ENCODE data around the gene WIPI1.
"Not testable (repeated sequence)": the region's sequence is repeated elsewhere in the genome, so short reads cannot be mapped to it uniquely, and the experiment has no call there.

The WIPI1 gene

DNA sequence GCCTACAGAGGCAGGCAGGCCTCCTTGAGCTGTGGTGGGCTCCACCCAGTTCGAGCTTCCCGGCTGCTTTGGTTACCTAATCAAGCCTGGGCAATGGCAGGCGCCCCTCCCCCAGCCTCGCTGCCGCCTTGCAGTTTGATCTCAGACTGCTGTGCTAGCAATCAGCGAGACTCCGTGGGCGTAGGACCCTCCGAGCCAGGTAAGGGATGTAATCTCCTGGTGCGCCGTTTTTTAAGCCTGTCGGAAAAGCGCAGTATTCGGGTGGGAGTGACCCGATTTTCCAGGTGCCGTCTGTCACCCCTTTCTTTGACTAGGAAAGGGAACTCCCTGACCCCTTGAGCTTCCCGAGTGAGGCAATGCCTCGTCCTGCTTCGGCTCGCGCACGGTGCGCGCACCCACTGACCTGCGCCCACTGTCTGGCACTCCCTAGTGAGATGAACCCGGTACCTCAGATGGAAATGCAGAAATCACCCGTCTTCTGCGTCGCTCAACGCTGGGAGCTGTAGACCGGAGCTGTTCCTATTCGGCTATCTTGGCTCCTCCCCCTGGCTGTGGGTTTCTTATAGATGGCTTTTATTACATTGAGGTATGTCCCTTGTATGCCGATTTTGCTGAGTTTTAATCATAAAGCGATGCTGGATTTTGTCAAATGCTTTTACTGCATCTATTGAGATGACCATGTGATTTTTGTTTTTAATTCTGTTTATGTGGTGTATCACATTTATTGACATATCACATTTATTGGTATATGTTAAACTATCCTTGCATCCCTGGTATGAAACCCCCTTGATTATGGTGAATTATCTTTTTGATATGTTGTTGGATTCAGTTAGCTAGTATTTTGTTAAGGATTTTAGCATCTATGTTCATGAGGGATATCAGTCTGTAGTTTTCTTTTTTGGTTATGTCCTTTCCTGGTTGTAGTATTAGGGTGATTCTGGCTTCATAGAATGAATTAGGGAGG, 43.4 kb downstream of the WIPI1 start:
- peak; percentile 50 for DNase-seq (ENCODE audit: low read depth)

DNA sequence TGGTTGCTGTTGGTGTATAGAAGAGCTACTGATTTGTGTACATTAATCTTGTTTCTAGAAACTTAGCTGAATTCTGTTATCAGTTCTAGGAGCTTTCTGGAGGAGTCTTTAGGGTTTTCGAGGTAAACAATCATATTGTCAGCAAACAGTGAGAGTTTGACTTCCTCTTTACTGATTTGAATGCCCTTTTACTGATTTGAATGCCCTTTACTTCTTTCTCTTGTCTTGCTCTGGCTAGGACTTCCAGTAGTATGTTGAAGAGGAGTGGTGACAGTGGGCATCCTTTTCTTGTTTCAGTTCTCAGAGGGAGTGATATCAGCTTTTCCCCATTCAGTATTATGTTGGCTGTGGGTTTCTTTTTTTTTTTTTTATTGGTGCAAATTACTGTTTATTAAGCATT, 49.6 kb downstream of the WIPI1 start:
- DNase-seq (ENCODE audit: low read depth), result not testable (repeated sequence)

DNA sequence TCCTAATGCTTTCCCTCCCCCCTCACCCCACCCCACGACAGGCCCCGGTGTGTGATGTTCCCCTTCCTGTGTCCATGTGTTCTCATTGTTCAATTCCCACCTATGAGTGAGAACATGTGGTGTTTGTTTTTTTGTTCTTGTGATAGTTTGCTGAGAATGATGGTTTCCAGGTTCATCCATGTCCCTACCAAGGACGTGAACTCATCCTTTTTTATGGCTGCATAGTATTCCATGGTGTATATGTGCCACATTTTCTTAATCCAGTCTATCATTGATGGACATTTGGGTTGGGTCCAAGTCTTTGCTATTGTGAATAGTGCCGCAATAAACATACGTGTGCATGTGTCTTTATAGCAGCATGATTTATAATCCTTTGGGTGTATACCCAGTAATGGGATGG, 53.5 kb downstream of the WIPI1 start:
- not testable (repeated sequence) for DNase-seq (ENCODE audit: low read depth)

DNA sequence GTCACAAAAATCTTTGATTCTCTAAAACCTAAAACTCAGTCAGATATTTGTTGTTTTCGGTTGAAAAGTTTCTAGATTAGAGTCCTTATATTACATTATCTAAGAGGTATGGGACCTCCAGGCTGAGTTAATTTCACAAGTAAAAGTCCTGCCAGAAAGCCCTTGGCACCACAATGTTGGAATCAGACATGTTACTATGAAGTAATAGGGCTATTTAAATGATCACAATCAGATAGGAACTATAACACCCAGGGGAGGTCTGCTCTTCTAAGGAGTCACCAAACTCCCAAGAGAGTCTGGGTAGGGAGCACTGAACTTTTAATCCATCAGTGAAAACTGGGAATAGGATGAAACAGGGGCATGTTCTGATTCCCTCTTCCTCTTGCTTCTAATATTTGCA, 54.2 kb downstream of the WIPI1 start:
- DNase-seq (ENCODE audit: low read depth), result no peak

DNA sequence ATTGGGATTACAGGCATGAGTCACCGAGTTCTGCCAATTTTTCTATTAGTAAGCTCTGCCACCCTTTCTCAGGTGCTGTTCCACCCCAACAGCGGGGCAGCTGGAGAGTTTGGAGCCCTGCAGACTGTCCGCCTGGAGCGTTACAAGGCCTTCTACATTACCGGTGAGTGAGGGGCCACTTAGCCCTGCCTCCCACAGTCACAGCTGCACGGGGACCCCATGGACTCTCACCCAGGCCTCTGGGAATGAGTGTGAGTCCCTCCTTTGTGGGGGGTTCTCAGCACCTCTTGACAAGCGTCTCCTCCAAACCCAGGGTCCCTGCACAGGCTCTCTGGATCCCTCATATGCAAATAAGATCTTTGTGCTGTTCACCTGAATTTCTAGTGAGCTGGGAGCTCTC, 56.0 kb downstream of the WIPI1 start:
- DNase-seq (ENCODE audit: low read depth), result no peak

DNA sequence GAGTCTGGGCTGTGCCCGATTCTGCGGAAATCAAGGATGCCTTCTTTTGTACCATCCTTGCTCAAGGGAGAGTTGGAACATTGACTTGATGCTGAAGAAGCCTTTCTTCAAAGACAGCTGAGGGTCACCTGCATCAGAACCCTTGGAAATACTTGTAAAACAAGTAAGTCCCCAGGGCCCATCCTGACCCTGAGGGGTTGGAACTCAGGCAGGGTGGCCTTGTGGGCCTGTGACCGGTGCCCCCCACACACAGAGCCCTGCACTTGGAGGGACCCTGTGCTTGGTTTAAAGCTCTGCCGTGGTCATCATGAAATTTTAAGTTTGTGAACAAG, 56.9 kb downstream of the WIPI1 start:
- no peak for DNase-seq (ENCODE audit: low read depth)

DNA sequence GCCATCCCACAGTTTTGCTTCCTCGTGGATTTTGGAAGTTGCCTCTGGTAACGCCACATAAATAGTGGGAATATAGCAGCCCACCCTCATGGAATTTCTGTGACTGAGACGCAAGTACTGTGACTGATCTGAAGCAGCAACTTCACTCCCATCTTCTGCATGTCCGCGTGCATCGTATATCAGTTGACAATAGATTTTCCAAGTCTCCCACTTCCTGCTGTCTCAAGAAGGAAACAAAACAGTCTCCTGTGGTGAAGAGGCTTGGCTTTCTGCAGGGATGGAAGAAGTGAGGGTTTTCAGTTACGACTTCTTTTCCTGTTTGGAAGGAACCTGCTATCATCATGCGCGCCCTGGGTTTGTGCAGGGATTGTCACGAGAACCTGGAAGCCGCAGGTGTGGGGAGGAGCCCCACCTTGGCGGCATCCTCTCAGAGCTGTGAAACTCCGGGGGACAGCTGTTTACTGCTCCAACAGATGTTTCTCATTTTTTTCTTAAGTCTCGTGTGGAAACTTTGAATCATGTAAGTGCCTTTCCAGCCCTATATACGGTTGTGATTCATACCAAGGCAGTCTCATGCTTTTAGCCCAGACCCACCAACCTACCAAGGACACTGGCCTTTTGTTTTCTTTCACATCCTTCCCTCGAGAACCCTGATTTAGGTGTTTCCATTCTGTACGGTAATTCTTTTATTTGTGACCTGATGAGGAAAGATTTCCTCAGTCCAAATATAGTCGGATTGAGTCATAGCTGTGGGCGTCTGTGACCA, 57.5 kb downstream of the WIPI1 start:
- peak; percentile 63 for DNase-seq (ENCODE audit: low read depth)

DNA sequence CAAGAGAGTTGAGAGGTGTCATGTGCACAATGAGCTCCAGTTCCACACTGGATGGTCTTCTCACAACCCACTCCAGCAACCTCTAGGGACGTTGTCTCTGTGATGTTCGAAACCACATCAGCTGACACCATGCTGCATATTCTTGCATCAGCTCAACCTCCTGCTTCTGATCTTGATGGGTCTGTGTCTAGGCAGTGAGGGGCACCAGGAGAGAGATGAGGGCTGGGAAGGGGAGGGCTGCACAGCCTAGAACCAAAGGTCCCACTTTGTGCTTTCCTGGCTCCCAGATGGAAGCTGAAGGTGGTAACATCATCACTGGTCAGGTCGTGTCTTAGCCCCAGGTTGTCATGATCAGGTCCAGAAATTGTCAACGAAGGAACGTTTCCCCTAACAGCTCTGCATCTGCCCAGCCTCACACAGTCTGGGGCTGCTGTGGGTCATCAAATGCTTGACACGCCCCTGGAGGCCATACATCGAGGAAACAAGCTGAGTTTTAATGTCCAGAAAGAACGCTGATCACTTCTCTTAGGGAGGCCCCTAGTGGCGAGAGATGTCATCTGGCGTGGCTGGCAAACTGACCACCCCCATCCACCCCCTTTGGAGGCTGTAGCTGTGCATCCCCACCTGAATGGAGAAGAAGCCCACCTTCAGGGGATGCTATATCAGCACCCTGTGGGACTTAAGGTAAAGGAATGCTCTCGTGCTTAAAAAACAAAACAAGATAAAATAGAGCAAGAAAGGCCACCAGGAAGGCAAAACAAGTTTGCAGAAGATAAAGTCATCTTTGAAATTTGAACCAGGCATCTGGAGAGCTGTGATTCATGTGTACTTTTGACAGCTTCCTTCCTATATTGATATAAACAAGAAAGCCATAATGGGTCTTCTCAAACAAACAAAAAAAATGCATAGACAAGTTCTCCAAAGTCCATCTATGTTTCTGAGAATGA, 58.3 kb downstream of the WIPI1 start:
- DNase-seq (ENCODE audit: low read depth), result peak; percentile 81

DNA sequence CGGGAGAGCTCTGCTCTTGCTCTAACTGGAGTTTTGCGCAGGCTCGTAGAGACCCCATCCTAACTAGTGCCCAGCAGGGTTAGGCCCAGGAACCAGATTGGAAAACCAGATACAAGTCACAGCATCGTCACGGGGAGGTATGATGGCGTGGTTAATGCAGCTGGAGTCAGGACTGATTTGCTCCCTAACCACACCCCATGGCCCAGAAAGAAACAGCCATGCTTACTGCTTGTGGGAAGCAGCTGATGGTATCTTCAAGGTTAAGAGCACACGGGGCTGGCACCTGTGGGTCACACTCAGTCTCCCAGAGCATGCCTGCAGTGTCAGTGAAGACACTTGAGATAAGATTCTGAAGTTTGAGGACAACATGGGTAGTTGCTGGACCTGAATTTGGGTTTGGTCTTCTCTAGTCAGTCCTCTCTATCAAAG, 60.2 kb downstream of the WIPI1 start:
- no peak for DNase-seq (ENCODE audit: low read depth)

DNA sequence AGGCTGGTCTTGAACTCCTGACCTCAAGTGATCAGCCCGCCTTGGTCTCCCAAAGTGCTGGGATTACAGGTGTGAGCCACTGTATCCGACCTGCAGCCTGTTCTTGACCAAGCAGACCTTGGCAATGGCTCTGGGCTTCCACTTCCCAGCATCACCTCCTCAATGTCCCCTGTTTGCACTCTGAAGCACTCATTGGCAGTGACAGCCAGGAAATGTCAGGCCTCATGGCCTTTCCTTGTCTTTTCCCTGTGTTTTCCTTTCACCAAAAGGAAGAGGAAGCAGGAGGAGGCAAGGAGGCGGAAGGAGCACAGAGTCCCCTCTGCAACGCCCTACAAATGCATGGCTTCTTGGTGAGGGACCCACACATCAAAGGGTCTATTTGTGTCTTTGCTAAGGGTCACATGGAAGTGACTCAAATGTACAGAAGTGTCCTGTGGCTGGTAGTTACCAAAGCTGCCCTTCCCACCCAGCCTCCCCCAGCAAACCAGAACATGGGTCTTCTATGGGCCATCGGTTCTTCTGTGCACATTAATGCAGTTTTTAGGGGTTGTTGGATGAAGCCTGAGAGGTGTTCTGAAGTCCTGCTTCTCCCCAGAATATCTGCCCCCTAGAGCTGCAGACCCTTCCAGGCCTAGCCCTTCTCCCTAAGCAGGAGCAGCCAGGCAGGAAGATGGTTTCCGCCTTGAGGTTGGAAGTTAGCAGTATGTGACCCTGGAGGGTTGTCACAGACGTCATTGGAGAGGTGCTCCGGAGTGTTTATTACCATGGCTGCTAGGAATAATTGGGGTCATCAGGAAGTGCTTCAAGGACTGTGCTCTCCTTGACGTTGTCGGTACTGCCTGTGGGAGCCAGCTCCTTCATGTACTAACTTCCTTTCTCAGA, 60.8 kb downstream of the WIPI1 start:
- no peak for DNase-seq (ENCODE audit: low read depth)

DNA sequence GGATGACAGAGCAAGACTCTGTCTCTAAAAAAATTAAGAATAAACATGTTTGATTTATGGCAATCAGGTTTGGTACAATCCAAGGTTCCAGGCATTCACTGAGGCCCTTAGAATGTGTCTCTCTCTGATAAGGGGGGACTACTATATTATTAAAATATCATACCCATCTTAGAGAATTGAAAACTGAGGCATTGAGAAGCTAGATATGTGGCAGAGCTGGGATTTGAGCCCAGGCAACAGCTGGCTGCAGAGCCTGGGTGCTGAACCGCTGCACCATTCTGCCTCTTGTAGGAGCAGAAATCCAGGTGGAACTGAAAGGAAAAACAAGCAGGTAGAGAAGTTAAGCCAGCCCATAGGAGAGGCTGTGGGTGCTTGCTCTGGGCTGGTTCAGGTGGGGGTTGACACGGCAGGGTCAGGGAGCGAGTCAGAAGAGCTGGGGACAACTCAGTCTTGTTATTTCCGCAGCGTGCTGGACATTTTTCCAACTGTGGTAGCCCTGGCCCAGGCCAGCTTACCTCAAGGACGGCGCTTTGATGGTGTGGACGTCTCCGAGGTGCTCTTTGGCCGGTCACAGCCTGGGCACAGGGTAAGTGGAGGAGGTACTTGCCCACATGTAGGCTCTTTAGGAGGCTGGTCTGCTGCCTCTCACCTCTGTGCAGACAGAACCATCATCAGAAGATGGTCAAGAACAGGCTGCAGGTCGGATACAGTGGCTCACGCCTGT, 62.5 kb downstream of the WIPI1 start:
- DNase-seq (ENCODE audit: low read depth), result no peak

DNA sequence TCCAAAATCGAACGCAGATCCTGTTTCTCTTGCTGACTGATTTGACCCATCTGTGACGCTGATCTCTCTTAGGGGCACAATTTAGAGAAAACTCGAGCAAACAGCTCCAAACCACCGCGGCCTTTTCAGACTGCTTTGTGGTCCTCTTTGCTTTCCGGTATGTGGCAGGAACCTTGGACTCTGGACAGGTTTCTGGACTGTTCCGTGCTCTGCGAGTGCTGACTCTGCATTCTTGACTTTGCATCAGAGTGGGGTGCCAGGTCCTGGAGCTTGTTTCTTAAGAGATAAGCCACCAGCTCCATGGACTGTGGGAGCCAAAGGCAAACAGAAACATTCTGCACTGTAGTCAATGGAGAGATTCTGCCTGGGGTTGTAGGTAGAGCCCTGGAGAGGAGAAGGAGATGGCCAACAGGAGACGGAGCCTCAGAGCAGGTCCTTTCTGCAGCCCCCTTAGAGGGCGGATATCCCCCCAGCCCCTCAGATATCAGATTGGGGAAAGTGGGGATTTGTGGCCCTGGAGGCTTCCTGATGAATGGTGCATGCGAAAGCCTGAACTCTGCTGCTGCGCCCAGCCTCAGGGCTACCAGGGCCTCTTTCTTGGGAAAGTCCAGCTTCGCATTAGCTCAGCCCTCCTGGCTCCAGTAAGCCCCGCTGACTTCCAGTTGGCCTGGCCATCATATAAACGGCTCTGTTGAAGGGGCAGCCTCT, 65.6 kb downstream of the WIPI1 start:
- no peak for DNase-seq (ENCODE audit: low read depth)

DNA sequence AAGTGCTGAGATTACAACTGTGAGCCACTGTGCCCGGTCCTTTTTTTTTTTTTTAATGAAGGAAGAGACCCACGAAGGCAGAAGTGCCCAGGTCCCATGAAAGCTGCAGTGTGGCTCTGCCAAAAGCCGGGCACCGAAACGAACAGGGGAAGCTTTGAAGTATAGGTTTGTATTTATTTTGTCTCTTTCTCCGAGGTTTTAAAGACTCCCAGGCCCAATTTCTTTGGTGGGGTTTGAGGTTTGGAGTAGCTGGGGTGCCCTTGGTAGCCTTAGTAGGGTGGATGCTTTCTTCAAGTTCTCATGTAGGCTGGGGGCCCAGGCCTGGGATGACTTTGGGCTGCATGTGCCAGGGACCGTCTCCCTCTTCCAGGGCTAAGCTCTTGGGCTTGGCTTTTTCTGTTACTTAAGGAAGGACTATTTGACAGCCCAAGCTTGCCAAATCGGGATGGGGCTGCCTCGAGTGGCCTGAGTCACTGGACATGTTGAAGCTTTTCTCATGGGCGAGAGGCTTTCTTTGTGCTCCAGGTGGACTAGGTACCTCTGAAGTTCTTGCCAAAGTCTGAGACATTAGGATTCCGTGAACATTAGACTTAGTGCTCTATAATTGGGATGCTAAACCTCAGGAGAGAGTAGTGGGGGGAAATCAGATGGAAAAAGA, 66.3 kb downstream of the WIPI1 start:
- DNase-seq (ENCODE audit: low read depth), result peak; percentile 42

DNA sequence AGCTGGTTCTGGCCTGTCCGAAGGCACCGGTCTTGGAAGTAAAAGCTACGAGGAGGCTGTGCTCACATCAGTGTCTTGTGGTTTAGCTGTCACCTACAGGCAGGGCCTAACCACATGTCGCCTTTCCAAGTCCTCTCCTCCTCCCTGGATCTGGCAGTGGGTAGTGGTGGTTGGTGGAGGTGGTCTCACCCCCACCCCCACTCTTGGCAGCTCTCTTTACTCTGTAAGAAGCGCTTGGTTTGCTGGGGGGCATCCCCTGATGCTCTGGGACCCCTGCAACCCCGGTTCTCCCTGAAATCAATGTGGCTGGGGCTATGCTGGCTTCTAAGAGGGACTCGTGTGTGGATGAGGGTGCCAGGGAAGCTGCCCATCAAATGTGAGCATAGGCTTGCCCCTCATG, 68.3 kb downstream of the WIPI1 start:
- DNase-seq (ENCODE audit: low read depth), result no peak

DNA sequence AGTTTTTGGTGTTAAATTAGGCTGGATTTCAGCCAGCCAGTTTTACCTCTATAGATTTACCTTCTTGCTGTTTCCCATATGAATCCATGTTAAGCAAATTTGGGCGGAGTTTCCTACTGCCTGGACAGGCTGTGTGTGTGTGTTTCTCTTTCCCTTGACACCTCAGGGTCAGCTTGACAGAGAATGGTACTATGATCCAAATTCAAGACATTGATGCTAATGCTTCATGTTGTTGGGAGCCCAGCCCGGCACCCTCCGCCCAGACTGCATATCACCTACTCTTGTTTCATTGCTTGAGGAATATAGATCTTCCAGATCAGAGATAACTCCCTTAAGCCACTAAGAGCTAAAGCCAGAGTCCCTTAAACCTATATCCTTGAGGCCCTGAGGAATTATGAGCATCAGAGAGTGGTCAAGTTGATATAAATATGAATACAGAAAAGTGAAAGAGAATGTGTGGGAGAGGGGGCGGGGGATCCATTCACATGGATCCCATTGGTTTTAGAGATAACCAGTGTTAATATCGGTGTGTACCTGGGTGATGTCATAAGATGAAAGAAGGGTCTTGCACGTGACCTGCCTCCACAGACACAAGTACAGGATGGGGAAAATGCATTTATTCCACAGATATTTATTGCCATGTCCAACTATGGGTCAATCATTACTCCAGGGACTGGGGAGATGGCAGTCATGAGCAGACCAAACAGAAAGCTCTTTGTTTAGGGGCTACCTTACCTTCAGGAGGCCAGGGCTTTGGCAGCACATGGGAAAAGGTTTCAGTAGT, 69.7 kb downstream of the WIPI1 start:
- DNase-seq (ENCODE audit: low read depth), result no peak

DNA sequence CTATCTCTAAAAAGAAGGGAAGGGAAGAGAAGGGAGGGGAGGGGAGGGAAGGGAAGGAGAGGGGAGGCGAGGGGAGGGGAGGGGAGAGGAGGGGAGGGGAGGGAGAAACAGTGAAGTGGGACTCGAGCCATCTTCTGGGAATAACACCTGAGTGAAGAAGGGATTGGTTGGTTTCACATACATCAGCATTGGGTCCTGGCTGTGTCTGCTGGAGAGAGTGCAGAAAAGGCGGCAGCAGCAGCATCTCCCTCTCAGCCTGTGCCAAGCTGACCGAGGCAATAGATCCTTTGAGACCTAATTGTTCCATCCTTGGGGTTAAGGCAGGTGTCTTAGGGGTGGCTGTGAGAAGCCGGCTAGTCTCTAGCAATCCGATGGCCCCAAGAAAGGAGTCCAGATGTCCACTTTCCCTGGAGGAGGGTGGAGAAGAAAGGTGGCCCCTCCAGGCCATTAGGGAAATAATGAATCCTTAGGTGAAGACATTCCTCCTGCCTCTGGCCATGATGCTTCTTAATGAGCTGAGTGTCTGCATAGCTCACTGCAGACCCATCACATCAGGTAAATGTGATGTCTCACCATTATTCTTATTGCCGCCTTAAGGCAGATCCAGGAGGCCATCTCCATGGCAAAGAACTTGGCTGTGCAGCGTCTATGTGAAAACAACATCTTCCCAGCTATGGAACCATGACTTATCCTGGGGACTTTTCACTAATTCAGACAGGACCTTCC, 71.6 kb downstream of the WIPI1 start:
- no peak for DNase-seq (ENCODE audit: low read depth)

DNA sequence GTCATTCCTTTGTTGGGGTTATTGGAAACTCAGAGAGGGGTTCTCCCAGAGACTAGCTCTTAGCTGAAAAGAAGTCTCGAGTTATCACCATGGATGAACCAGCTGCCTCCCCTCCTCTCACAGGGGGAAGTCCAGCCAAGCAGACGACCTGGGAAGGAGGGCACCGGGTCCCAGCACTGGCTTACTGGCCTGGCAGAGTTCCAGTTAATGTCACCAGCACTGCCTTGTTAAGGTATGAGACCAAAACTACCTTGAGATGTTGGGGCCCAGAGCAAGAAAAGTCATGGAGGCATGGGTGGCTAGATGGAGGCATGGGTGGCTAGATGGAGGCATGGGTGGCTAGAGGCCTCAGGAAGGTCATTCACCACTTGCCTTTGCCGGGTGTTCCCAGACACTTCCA, 72.4 kb downstream of the WIPI1 start:
- no peak for DNase-seq (ENCODE audit: low read depth)

DNA sequence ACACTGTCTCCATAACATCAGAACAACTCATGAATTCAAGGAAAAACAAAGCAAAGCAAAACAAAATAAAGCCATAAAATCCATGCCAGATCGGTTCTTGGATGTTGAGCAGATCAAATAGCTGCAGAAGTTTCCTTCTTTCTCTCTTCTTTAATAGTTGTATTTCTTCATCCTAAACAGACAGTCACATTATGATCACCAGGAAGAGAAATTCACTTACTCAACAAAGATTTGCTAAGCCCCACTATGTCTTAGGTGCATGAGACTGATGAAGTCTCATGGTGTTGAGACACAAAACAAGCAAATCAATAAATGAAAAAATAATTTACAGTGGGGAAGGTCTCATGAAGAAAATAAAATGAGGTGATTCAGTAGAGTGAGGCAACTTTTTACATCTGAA, 72.8 kb downstream of the WIPI1 start:
- no peak for DNase-seq (ENCODE audit: low read depth)
